ENCODE results near the gene FBN2.
"Not testable (repeated sequence)": the region's sequence is repeated elsewhere in the genome, so short reads cannot be mapped to it uniquely, and the experiment has no call there.

Gene FBN2

DNA sequence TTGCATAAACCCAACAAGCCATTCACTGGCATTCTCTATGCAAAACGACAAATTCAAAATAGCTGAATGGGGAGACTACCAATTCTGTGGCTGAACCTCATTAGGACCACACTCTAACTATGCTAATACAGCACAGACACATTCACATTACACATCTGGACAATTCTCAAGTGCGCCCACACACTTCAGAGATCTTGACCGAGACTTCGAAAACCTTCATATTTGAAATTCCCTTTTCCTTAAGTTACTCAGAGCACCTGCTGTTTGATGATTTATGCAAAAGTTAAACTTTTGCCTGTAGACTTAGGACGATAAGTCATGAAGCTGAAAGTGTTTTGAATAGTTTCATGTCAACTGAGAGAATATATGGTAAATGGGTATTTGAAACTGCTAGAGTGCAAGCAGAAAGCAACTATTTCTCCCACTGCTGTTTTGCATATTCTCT lies 111.9 kb downstream of the FBN2 start:
- no peak for DNase-seq (ENCODE audit: low read depth)

DNA sequence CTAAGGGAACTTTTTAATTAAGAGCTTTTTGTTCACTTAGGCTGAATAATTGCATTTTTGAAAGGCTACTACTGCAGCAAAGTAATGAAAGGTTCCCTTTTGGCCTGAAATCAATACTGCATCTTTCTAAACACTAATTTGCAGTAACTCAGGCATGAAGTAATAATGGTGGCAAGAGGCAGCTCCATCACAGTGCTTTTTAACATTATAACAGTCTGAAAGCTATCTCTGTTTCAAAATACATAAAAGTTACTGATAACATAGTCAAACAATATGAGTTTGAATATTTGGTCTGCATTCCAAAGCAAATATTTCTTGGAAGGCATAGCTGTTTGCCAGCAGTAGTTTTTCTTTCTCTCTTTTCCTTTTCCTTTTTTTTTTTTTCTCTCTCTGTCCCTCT lies 113.4 kb downstream of the FBN2 start:
- DNase-seq (ENCODE audit: low read depth) = no peak

DNA sequence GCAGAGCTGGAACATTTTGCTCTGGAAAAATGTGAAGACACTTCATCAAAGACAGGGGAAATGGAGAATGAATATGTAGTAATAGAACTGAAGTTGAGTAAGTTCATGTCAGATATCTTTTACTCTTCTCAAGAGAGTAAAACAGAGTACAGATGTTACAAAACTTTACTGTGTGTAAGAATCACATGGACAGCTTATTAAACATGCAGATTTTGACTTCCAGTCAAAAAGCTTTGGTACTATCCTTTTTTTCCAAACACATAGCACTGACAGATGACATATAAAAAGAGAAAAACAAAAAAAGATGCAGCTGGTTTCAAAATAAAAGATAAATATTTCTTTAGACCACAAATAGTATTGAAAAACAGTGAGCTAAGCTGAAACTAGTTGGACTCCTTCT lies 115.4 kb downstream of the FBN2 start:
- DNase-seq (ENCODE audit: low read depth) = no peak

DNA sequence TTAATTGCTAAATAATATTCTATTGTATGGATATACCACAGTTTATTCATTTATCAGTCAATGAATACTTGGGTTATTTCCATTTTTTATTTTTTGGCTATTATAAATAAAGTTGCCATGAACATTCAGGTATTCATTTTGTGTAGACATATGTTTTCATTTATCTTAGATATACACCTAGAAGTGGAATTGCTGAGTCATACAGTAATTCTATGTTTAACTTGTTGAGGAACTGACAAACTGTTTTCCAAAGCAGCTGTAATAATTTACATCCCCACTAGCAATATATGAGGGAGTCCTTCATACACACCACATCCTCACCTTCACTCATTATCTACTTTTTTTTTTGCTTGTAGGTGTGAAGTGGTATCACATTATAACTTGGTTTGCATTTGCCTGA lies 123.6 kb downstream of the FBN2 start:
- no peak for DNase-seq (ENCODE audit: low read depth)

DNA sequence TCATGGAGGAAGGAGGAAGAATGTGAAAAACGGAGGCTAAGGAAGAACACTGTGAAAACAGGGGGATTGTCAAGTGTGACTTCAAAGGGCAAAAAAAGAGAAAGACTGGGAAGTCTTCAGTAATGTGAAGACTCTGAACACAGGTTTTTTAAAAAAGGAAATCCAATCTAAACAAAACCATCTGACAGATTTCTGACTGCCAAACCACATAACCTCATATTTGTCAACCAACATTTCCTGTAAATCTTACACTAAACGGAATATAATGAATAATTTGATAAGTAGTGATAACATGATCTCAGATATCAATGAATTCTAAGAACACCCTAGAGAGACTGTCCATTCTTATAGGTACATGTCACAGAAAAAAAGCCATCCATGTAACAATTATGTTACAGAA lies 124.7 kb downstream of the FBN2 start:
- no peak for DNase-seq (ENCODE audit: low read depth)

DNA sequence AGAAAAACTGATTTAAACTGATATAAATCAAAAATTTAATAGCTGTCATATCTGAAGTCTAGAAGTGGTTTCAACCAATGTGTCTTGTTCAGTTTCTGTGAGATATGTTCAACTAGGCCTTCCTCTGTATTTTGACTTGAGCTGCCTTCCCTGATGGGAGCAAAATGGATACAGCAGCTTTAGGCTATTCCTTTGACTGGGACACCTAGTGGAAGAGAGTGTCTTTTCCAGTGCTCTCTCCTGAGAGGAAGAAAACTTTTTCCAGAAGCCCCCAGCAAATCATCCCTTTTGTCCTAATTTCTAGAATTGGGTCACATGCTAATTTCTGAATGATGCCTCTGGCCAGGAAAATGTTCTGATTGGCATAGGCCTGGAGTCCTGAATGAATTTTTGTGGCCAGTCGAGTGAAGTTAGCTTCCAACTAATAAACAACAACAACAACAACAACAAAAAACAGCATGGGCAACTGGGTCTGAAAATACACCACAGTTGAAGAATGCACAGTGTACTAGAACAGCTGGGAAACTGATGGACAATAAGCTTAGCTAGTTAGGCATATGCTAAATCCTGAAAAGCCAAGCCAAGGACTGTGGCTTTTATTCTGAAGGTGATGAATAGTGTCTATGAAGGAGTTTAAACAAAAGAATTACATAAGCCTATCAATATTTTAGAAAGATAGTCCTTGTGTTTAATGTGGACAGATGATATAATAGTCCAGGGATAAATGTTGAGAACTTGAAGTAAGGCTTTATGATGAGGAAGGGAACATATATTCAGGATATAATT lies 125.7 kb downstream of the FBN2 start:
- no peak for DNase-seq (ENCODE audit: low read depth)

DNA sequence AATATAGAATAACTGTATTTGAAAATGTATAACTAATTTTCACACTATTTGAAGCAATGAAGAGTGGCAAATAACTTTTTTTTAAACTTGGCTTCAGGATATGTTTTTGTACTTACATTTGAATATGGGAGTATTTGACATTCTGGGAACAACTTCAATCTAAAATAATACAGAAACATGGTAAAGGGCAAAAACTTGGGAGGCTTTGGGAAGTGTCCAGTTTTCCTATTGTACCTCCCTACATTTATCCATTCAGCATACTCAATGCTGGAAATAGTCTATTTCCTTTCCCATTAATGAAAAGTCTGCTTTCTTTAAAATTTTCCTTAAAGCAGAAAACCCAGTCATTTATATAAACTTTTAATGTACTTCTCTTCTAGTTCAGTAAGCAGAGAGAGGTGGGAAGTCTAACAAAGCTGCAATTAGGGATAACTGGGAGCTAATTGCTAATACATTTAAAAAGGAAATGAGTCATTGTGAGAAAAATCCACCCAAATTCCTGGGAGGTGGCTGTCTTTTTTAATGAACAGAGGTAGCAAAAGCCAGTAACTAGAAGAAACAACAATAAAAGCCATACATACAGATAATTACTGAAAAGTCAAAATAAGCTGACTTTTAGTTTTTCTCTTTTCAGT lies 128.8 kb downstream of the FBN2 start:
- DNase-seq (ENCODE audit: low read depth) = no peak

DNA sequence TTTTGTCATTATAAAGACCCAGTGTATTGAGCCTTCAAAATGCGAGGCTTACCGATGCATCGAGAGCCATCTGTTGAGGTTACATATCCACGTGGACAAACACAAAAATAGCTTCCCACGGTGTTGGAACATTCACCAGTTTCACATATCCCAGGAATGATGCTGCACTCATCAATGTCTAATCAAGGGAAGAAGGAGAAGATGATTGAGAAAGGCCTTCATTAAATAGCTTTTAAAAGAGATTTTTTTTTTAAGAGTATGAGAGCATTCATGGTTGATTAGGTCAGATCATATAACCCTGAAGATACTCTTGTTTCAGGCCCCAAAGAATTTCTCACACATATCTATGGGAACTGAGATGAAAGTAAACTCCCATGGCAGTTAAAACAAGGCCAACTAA lies 129.4 kb downstream of the FBN2 start:
- no peak for DNase-seq (ENCODE audit: low read depth)

DNA sequence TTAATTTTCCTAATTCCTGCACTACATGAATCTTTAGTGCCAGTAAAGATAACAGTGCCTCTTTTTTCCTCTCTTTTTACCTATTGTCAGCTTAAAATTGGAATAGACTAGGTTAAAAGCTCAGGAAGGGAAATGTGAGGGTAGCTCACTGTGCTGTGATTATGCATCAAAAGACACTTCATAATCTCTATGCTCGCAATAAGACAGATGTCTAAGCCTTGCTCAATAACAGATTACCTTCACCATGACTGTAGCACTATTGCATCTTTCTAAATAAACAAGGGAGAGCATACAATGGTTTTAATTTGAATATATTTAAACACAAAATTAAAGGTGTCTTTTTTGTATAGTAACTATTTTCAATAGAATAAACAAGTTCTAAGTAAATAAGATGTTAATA lies 130.1 kb downstream of the FBN2 start:
- no peak for DNase-seq (ENCODE audit: low read depth)

DNA sequence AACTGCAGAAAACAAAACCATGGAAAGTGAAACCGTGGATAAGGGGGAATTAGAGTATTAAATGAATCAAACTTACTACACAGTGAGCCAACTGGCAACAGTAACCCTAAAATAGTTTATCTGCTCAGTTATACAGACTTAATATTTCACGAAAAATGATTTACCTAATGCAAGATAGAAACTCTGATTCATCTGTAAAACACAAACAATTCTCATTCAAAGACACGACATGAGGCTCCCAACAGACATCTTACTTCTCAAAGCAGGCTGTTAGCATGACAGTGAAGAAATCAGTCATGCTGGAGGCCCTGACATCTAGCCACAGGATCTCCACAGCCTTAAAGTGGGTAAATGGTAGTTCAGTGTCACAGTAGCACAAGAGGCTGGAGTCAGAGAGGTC lies 131.2 kb downstream of the FBN2 start:
- no peak for DNase-seq (ENCODE audit: low read depth)

DNA sequence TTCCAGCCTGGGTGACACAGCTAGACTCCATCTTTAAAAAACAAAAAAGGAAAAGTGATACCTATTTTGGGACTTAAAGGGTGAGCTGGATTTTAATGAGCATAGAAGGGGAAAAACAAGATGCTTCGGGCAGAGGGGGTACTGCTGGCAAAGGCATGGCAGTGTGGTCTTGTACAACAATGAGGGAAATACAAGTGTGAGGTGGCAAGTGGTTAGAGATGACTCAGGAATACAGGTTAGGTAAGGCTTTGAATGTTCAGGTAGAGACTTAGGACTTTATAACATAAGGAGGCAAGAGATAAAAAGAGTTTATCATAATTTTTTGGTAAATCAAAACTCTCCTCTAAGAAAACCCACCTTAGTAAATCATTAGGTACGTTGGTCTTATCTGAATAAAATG lies 132.9 kb downstream of the FBN2 start:
- DNase-seq (ENCODE audit: low read depth) = no peak

DNA sequence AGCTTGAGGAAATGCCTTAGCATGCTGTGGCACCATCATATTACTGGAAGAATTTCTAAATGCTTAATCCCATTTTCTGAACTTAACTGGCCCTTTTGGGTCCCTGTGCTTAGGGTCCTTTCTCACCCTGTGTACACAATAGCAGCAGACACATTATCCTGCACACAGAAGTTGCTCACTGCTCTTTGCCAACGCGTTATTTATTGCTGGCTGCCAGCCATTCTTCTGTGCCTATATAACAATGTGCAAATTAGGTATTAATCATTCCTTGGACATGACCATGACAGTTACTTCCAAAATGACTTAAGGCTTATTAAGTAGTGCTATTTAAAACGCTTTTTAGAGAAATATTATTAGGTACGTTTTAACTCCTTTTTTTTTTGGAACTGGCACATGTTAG lies 134.7 kb downstream of the FBN2 start:
- DNase-seq (ENCODE audit: low read depth) = no peak

DNA sequence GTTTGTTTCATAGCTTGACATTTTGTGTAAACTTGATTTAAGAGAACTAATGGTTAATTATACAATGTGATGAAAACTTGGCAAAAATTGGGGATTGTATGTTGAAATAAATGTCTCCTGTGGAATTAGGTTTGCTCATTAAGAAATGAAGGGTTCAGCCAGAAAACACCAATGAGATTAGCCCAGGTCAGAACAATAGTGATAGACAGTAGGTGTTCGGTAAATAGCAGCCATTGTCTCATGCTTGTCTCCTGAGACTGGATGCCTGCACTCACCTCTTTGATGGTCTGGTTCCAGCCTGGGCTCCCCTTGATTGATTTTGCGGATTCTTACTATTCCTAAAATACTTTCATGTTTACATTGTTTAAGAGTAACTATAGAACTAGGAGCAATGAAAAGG lies 135.5 kb downstream of the FBN2 start:
- DNase-seq (ENCODE audit: low read depth) = no peak

DNA sequence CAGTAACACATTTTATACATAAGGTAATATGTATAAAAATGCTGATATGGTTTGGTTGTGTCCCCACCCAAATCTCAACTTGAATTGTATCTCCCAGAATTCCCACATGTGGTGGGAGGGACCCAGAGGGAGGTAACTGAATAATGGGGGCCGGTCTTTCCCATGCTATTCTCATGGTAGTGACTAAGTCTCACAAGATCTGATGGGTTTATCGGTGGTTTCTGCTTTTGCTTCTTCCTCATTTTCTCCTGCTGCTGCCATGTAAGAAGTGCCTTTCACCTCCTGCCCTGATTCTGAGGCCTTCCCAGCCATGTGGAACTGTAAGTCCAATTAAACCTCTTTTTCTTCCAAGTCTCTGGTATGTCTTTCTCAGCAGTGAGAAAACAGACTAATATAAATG lies 137.3 kb downstream of the FBN2 start:
- DNase-seq (ENCODE audit: low read depth) = not testable (repeated sequence)

DNA sequence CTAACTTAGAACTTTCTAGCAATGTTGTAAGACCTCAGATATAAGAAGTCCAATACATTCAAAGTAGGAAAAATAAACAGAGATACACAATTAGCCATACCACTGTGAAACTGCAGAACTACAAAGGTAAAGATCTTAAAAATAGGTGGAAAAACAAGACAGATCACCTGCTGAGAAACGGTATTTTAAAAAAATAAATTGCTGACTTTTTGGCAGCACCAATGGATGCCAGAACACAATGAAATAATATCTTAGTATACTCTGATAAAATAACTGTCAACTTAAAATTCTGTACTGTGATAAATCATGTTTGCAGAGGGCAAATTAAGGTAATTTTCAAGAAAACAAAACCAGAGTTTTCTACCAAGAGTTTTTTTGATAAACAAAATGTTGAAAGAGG lies 138.9 kb downstream of the FBN2 start:
- no peak for DNase-seq (ENCODE audit: low read depth)

DNA sequence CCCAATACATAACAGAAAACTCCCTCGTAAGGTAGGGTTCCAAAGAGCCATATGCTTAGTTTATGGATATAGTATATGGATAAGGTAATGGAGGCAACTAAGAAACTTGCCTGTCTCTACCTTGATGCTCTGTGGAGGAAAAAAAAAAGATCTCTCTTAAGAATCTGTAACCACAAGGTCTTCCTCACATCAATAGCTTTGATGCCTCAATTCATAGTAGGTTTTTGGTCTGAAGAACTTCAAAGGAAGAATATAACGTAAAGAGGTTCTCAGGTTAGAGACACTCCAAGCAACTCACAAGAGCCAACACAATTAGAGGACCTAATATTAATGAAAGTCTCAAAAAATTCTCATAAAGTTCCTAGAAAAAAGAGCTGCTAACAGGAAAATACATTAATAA lies 140.2 kb downstream of the FBN2 start:
- DNase-seq (ENCODE audit: low read depth) = no peak

DNA sequence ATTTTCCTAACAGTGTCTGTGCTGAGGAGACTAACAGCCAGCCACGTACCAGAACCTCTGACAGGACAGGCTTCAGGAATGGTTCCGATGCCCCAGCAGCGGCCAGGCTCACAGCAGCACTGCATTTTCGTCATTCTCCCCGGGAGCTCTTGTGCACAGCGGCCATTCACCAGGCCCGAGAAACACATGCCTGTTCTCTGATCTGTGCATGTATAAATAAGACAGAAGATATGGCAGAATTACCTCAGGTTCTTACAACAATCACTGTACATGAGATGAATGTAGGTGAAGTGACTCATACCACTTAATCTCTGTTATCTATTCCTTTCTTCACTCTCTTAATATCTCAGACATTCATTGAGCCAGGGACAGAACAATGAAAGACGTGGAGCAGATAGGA lies 143.0 kb downstream of the FBN2 start:
- no peak for DNase-seq (ENCODE audit: low read depth)

DNA sequence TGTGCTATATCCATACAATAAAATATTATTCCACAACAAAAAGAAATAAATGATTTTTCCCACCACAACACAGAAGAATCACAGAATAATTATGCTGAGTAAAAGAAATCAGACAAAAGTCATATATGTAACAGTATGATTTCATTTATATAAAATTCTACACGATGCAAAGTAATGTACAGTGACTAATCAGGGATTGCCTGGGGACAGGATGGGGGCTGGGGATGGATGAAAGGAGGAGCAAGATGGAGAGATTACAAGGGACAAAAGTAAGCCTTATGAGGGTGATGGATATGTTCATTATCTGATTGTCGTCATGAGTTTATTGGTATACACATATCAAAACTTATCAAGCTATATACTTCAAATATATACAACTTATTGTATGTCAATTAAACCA lies 154.0 kb downstream of the FBN2 start:
- no peak for DNase-seq (ENCODE audit: low read depth)

DNA sequence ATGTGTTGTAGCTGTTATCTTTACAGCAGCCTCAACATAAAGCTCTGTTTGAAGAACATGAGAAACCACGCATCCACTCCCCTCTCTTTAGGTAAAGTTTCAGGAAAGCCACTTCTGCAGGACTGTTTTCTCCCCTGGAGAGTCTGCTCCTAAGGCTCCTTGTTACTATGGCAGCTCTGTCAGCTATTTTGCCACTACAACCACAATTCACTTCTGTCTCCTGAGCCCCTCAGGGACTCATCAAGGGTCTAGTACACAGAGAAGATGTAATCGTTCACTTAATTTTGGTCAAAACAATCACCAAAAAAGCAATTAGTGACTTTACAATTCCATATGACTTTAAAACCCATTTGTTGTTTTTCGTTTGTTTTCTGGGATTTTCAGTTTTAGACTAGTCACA lies 157.7 kb downstream of the FBN2 start:
- no peak for DNase-seq (ENCODE audit: low read depth)

DNA sequence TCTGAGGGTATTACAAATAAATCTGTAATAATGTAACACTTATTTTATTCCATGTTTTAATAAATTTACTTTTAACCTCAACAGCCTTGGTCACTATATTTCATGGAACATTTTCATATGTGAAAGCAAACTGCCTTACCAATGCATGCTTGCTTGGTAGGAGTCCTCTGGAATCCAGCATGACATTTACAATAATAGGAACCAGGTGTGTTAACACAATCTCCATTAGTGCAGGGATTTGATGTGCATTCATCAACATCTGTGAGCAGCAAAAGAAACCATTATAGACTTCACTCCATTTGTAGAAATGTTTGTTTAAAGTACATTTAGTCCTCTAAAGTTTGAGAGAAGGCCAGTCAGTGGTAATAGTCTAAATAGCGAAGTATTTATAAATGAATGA lies 159.4 kb downstream of the FBN2 start:
- no peak for DNase-seq (ENCODE audit: low read depth)

DNA sequence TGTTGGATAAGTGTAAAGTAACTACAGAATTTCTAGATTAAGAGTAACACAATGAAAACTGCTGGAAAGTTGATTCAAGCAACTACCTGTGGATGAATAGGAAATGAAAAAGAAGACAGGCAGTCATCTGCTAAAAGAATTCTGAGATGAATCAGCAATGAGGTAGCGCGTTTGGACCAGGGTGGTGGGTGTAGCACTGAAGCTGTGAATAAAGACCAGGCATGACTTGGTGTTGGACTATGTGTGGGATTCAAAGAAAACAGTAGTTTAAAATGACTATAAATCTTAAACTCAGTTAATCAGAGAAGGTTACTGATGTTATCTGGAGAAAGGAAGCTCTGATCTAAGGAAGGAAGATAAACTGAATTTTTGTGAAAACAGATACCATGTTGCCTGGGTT lies 159.8 kb downstream of the FBN2 start:
- DNase-seq (ENCODE audit: low read depth) = no peak

DNA sequence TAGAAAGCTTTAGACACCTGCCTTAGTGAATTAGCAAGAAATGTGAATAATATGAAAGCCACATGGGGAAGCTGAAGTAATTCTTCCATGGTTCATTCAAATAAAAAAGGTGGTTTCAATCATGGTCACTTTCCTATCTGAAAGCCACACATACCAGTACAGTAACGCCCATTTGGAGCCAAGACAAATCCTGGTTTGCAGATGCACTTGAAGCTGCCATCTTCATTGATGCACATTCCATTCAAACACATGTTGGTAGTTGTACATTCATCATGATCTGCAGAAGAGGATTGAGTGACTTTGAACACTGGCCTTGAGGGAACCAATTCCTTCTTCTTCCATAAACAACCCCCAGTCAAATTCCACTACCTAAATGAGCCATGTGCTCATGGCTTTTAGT lies 161.5 kb downstream of the FBN2 start:
- no peak for DNase-seq (ENCODE audit: low read depth)

DNA sequence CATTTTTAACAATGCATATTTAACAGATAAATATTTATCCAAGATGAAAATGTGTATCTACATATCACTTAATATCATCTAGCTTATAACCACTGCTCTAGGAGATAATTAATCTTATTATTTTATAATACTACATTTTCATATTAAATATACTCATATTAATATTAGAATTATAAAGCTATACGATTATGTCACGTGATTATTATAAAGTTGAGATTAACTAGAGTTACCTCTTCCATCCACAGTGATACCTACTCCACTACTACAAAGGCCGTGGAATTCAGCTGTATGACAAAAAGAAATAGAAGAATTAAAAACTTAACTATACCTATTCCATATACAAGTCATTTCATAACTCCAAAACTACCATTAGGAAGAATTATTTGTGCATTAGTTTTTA lies 171.9 kb downstream of the FBN2 start:
- DNase-seq (ENCODE audit: low read depth) = no peak

DNA sequence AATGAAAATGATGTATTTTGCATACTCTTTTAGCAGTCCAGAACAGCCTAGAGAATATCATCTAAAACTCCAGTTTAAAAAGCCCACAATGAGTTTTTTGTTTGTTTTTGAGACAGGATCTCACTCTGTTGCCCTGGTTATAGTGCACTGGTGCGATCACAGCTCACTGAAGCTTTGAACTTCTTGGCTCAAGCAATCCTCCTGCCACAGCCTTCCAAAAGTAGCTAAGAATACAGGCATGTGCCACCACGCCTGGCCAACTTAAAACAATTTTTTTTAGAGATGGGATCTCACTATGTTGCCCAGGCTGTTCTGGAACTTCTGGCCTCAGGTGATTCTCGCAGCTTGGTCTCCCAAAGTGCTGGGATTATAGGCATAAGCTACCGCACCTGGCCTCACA lies 175.7 kb downstream of the FBN2 start:
- no peak for DNase-seq (ENCODE audit: low read depth)
